ENCODE measurements around the gene INPP5A. TPM values are rescaled to one million over a fixed set of nuclear protein-coding genes. Genes with fewer than 3 reads are reported as not detected.

The INPP5A gene
- total RNA-seq, 1 donor from 2014 or later, result 32.5 TPM

DNA sequence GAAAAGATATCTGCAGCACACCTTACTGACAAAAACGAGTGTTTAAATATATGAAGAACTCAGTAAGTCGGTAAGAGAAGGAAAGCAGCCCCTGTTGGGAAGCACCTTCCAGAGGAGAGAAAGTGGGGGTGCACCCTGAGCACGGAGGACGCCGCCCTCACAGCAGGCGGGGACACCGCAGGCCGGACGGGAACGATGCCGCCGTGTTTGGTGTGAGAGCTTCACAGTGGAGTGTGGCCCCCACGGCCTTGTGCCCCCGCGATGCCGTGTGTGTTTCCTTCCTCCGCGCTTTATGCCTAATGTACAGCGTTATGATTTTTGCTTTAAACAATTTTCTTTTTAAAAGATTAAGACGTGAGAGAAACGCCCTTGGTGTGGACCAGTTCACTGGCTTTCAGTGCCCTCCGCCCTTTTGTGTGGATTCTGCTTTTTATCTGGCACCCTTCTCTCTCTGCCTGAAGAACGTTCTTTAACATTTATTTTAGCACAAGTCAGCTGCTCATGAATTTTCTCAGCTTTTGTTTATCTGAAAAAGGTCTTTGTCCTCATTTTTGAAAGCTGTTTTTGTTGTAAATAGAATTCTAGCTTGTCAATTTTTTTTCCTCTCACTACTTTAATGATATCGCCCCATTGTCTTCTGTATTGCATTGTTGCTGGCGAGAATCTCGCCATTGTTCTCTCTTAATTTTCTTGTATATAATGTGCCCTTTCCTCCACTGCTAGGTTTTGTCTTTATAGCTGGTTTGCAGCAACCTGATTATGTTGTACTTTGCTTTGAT lies 110.7 kb downstream of the INPP5A start:
- DNase-seq, result no peak

DNA sequence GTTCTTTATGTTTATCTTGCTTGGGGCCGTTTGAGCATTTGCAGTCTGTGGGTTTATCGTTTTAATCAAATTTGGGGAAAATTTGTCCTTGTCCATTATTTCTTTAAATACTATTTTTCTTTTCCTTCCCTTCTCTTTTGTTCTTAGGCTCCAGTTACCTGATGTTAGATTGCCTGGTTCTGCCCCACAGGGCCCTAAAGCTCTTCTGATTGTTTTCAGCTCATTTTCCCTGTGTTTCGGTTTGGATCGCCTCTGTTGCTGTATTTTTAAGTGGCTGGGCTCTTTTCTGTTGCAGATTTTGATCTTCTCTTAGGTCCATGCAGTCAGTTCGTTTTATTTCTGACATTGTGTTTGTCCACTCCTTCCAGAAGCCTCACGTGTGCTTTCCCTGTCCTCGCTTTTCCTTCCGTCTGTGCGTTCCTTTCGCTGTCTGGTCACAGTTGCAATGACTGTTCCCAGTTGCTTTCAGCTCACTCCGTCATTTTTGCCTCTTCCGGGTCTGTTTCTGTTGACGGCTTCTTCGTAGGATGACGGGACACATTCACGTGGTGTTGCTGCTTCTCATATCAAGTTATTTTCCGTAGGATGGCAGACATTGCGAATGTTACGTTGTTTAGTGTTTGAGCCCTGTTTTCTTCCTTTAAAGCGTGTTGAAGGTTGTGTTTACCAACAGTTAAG lies 111.4 kb downstream of the INPP5A start:
- no peak for DNase-seq

DNA sequence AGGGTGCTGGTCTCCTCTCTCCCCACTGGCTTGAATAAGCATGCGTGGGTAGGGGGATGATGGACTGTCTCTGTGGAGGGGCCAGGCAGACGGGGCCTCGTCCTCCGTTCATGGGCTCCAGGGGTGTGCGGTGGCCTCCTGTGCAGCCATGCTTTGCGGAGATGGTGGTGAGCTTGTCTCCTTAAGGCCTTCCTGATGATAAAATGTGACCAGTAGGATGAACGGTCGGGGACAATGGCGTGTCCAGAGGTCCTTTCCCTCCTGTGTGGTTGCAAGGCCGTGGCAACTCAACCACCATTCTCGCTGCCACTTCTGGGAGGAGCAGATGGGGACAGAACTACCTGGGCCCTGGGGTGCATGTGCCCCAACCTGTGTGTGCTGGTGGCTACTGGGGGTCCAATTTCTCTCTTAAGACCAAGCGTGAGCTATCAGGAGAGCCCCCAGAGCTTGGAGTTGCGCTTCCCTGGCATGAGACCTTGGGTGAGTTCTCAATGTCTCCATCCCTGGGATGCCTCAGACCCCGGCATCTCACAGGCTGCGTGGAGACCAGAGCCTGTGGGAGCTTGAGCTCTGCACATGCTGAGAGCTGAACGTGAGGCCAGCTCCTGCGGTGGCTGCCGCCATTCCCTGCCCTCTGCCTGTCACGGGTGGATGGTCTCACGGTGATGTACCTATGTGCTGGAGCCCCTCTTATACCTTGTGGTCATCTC lies 112.2 kb downstream of the INPP5A start:
- no peak for DNase-seq

DNA sequence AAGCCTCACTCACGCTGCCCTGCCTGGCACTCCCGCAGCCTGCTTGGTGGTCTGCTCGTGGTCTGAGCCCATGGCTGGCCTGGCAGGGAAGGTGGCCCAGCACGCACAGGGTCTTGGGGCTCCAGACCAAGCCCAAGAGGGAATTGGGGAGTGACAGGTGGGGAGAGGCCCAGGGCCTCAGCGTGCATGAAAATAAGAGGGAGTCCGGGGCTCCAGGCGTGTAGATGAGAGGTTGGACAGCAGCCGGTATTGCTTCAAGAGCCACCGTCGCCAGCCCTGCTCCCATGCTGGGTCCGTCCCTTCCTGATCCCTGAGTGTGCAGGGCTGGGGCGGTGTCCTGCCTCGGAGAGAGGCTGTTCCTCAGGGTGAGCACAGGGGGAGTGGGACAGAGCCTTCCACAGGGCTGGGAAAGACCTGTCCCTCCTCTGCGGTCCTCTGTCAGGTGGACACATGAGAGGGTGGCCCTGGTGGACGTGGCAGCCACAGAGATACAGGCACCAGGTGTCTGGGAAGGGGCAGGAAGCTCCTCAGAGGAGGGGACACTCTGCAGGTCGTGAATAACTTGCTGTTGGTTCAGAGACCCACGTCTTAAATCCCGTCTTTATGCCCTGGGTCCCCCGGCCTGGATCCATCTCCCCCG lies 113.1 kb downstream of the INPP5A start:
- no peak for DNase-seq

DNA sequence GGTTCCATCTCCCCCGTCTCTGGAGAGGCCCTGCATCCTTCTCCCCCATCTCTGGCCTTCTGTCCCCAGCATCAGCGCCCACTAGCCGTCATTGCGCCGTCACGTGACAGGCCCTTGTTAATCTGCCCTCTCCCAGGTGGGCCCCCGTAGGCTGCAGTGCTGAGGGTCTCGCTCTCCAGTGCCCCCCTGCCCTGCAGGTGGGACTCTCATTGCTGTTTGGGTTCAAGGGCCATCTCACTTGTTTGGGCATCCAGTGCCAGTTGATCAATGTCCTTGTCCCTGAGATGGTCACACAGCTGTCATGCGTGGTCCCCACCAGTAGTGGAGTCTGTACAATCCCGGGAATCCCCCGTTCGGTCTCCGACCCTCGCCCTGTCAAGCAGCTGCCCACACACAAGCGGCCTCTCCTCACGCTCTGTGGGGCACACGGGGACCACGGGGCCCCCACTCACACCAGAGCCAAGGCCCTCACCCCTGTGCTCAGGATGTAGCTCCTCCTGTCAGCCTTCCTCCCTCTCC lies 114.0 kb downstream of the INPP5A start:
- no peak for DNase-seq

DNA sequence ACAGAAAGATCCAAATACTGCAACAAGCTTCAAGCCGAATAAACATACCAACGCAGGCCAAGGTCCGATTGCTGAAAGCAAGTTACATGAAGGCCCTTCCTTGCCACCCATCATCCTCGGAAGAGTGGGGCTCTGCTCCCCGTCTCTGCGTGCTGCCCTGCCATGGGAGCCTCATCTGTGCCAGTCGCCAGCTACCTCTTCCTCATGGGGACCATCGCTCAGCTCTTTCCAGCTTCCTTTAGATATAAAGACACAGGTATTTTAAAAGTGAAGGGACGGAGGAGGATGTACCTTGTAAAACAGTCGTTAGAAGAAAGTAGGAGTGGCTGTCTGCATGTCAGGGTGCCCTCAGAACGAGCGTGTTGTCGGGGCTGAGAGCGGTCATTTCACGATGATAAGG lies 114.9 kb downstream of the INPP5A start:
- no peak for DNase-seq

DNA sequence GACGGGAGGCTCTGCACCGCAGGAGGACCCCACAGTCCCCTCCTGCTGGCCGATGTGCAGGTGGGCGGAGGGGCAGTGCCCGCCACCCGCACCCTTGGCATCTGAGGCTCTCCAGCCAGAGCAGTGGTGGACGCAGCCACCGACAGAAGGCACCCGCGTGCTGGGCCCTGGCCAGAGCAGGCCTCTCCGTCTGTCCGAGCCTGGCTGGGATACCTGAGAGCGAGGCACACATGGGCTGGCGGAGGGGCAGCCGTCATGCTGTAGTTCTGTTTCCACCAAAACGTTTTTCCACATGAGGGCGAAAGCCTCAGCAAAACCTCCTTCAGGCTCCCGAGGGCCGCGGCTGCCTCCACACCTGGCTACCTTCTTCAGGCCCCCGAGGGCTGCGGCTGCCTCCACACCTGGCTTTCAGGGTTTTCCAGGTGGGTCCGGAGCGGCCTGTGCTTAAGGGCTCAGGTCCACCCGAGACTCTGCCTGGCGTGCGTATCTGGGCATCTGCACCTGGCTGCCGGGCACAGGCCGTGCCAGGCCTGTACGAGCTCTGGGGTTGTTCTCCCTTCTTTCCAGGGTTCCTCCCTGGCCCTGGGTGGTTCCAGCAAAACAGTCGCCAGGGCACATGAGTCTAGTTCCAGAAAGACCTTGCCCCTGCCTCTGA lies 115.5 kb downstream of the INPP5A start:
- DNase-seq, result no peak

DNA sequence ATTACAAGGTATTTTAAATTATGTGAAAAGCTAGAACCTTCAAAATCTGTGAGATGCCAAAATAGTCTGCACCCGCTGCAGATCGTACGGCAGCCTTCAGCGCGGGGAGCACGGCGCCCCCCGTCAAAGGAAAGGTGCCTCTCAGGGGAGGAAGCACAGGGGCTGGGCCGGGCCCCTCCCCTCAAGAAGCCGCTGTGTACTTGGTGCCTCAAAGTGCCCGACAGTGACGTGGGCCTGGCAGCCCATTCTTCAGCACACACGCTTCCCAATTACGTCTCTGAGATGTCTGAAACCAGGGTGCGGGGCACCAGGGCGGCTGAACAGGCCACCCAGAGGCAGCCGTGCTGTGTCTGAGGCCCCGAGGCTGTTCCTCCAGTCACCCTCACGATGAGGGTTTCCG lies 116.1 kb downstream of the INPP5A start:
- no peak for DNase-seq

DNA sequence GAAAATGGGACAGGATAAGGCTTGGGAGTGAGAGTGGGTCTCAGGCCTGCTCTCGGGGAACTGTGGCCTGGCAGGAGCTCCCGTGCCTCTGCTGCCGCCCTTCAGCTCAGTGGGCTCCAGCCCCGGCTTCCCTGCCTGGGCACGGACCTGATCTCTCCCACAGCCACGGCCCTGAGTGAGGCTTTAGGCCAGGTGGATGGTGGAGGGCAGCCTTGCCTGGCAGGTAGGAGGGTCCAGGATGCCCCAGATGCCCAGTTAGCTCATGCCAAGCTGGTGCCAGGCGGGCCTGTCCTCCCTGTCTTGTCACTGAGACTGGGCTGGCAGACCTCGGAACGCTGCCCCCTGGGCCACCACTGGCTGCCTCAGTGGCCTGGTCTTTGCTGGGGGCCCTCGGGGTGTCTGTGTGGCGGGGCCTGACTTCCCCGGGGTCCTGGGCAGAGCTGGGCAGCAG lies 116.6 kb downstream of the INPP5A start:
- DNase-seq, result no peak

DNA sequence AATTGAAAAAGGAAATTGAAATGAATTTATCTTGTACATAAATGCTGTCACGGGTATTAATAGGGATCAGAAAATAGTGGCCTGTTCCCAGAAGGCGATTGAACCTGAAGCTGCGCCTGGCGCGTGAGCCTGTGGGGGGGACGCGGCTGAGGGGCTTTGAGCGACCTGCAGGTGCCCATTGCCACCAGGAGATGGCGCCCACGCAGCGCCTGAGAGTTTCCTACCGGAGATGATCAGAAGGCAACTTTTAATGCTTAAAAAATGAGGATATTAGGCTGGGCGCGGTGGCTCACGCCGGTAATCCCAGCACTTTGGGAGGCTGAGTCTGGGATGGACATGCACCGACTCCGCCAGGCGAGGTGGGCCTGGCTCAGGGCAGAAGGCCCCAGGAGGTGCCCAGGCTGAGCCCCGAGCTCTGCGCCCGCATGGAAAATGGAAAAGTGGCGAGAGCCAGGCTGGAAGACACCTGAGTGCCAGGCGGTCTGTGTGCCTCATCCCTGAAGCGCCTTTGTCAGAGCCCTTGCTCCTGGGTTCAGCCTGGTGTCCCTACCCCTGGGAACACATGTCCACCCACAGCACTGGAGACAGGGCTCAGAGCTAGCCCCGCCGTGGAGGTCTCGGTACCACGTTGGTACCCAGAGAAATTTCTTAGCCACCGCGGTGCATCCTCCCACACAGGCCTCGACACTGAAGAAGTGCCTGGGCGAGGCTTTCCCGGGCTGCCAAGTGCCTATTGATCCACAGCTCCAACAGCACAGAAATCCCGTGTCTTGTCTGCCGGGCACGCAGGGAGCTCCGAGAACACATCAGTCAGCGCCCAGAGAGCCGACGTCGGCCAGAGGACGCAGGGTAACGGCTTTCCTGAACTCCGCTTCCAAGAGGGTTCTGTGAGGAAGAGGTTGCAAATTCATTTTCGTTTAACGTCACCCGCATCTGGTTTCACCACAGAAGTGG lies 117.4 kb downstream of the INPP5A start:
- DNase-seq, result peak; percentile 33

DNA sequence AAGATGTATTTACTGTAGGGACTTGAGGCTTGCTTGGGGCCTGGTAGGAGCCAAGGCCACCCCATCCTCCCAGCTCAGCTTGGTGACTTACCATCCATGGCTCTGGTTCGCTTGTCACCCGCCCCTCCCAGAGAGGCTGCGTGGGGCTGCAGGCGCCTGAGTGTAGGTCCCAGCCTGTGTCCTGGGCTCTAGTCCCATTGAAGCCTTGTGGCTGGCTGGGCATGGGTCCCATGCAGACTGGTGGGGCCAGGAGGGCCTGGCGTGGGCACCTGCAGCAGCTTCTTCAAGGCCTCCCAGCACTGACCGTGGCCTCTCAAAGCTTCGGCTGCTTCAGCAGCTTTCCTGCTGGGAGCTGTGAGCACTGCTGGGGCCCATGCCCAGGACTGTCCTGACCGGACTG lies 118.1 kb downstream of the INPP5A start:
- DNase-seq, result no peak

DNA sequence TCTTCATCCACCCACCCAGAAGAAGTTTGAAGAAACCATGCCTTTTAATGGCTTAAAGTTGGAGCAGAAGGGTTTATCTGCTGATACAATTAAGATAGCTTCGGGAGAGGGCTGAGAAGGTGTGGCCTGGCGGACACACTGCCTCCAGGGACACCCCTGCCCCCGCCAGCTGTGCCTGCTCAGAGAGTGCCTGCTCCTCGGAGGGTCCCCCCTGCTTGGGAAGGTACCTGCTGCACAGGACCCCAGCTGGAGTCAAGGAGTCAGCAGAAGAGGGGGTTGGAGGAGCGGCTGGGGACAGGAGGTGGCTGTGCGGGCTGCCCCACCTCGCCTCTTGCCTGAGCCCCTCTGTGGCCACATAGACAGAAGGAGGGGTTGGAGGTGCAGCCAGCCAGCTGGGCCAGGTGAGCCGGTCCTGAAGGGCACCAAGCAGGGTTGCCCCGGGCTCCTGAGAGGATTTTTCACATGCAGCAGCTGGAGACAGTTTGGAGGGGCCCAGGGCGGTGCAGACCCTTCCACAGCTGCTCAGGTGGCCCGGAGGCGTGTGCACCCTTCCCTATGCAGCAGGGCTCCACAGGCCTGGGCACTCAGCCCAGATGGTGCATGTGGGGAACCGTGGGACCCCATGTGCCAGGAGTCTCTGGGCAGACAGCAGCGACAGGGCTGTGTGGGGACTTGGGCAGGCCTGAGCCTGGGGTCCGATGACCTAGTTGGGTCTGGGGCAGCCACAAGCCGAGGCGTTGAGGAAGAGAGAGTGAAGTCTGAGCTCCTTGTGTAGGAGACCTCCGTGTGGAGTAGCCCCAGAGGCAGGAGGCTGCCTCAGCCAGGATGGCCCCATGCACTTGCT lies 118.9 kb downstream of the INPP5A start:
- no peak for DNase-seq

DNA sequence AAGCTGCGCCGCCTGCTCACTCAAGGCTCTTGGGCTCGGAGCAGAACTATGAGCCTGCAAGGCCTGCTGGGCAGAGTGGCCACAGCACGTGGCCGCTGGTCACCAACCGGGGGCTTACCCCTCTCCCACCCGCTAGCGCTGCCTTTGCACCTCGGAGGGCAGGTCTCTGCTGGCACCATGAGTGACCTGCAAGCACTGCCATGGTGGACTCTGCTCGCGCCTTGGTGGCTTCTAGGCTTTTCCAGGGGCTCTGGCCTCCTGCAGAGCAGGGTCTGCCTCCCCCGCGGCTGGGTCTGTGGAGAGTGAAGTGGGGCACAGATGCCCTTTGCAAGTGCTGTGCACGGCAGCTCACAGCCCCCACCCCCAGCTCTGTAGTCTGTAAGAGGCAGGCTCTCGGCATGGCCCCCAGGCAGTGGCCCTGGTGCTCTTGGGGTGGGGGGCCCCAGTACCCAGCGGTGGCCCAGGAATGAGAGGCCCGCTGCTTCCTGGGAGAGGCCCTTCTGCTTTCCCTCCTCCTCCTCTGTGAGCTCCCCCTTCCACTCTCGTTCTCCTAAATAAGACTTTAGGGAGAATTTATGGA lies 119.6 kb downstream of the INPP5A start:
- DNase-seq, result no peak

DNA sequence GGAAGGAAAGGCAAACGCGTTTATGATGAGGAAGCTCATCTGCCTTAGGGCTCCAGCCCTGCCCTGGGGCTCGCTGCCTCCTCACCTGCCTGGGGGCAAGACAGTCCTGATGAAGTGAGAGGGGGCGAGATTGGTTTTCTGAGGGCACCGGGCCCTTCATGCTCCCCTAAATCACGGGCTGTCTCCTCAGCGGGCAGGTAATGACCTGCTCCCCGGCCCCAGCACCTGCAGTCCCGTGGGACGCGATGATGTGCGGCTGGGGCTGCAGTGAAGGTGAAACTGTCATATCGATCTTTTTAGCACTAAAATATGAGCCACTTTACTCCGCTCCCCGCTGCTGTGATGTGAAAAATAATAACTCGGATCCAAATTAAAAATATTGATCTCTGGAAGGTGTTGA lies 120.2 kb downstream of the INPP5A start:
- no peak for DNase-seq

DNA sequence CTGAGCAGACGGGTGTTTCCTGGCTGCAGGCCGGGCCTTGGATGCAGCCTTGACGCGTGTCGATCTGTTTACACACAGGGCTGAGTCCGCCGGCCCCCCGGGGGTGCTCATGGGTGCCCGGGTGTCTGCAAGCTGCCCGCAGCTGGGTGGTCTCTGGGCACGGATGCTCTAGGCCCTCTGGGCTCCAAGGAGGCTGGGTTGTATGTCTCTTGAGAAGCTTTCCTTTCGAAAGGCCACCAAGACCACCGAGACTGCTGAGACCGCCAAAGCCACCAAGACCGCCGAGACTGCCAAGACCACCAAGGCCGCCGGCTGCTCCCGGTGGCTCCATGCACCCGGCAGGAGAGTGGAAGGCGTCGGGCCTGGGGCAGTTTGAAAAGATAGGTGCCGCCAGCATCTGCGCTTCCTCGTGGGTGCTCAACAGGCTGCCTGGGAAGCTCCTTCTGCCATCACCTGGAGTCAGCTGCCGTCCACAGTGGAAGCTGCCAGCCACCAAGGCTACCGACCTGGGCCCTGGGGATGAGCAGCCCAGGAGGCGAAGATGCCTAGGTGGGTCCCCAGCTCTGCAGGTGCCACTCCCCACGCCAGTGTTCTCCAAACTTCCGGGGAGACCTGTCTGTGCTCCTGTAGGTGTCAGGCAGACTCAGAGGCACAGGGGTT lies 121.1 kb downstream of the INPP5A start:
- DNase-seq, result no peak

DNA sequence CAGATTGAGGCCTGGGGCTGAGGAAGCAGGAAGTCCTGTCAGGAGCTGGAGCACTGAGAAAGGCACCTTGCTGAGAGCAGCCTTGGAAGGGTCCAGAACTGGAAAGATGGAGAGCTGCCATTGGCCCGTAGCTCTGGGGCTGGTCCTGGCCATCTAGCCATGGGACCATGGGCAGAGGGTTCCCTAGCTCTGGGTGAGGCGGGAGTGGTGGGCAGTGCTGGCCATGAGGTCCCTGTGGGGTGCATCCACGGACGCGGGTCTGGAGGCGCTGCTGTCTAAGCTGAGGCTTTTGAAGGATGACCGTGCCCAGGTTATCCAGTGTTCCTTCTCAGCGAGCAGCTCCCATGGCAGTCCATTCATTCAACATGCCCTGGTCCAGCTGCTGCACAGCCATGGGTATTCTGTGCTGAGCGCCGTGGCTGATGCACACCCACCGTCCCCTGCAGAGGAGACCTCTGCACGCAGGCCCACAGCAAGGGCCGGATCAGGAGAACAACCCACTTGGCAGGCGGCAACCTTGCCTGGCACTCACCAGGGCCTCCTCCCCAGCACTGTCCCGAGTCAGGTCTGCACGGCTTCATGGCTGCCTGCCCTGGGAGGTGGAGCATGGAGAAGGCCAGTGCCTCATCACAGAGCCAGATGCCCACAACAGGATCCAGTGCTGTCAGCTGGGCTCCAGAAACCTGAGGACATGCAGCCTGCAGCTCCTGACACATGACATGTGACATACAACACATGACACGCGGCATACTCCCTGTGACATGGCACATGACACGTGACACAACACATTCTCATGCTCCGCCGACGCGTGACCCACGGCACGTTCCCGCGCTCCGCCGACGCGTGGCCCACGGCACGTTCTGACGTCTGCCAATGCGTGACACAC lies 121.9 kb downstream of the INPP5A start:
- no peak for DNase-seq

DNA sequence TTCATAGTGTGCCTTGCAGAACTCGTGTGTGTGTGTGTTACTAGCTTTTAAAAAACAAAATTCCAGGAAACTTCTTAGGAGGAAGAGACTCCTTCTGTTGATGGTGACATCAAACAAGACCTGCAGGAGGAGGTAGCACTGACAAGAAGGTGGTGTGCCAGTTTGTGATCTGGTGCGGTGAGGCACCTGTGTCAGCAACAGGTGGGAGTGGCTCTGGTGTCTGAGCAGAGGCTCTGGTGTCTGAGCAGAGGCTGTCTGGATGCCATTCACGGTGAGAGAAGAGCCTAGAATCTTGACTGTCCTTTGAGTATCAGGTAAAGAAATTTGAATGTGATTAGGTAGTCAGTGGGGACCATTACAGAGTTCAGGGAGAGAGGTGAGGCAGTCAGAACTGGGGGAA lies 122.8 kb downstream of the INPP5A start:
- DNase-seq, result no peak

Measured in skin of body (tissue), 2 donors.